HepG2 (cell line): ENCODE data around the gene FLAD1. TPM values are rescaled to one million over a fixed set of nuclear protein-coding genes. Genes with fewer than 3 reads are reported as not detected.
A peak's percentile ranks its signal among the peaks of the same experiment; 100 is the strongest.

Experiments used
- AHR ChIP-seq: IDR thresholded peaks from 2 replicates; pipeline ENCODE4 v1.6.1; 2018; ENCODE audit warnings: missing genetic modification reagents, missing compliant biosample characterization
- CAMTA2 ChIP-seq: sonication (generic); formaldehyde crosslinking; IDR thresholded peaks from 2 replicates; pipeline ENCODE4 v1.4.0; 2020; ENCODE audit warnings: mild to moderate bottlenecking, missing genetic modification reagents, borderline replicate concordance
- JDP2 ChIP-seq: sonication (generic); formaldehyde crosslinking; IDR thresholded peaks from 2 replicates; pipeline ENCODE4 v1.8.1; 2022; ENCODE audit warnings: missing genetic modification reagents, borderline replicate concordance
- MTA1 ChIP-seq: sonication (generic); formaldehyde crosslinking; IDR thresholded peaks from 2 replicates; pipeline ENCODE4 v1.4.0; 2020; ENCODE audit warnings: missing genetic modification reagents, mild to moderate bottlenecking, borderline replicate concordance
- NFKB2 ChIP-seq: sonication (generic); formaldehyde crosslinking; IDR thresholded peaks from 2 replicates; pipeline ENCODE4 v1.4.0; 2020; ENCODE audit warnings: missing genetic modification reagents, borderline replicate concordance
- SUZ12 ChIP-seq: fragments of 150-350 bp; IDR thresholded peaks from 2 replicates; pipeline ENCODE4 v1.6.1; 2014; ENCODE audit warnings: low read depth, low read length
- ZBTB38 ChIP-seq: sonication (generic); formaldehyde crosslinking; IDR thresholded peaks from 2 replicates; pipeline ENCODE4 v1.5.1; 2020; ENCODE audit warnings: mild to moderate bottlenecking, missing genetic modification reagents
- ZEB1 ChIP-seq: IDR thresholded peaks from 2 replicates; pipeline ENCODE4 v1.6.1; 2012; ENCODE audit warnings: mild to moderate bottlenecking, low read depth, inconsistent platforms; ENCODE audit not compliant: insufficient replicate concordance
- ZNF160 ChIP-seq: sonication (generic); formaldehyde crosslinking; IDR thresholded peaks from 2 replicates; pipeline ENCODE4 v1.8.0; 2022; ENCODE audit warnings: mild to moderate bottlenecking, inconsistent platforms, missing genetic modification reagents
- ZNF335 ChIP-seq: sonication (generic); formaldehyde crosslinking; IDR thresholded peaks from 2 replicates; pipeline ENCODE4 v1.4.0; 2020; ENCODE audit warnings: missing genetic modification reagents
- ZNF383 ChIP-seq: sonication (generic); formaldehyde crosslinking; IDR thresholded peaks from 2 replicates; pipeline ENCODE4 v1.4.0; 2020; ENCODE audit warnings: missing genetic modification reagents, mild to moderate bottlenecking, borderline replicate concordance
- ZNF761 ChIP-seq: sonication (generic); formaldehyde crosslinking; conservative IDR thresholded peaks from 2 replicates; pipeline ENCODE4 v1.4.0; 2020; ENCODE audit warnings: mild to moderate bottlenecking, missing genetic modification reagents
- ZNF781 ChIP-seq: sonication (generic); formaldehyde crosslinking; IDR thresholded peaks from 2 replicates; pipeline ENCODE4 v1.5.1; 2020; ENCODE audit warnings: borderline replicate concordance, mild to moderate bottlenecking, missing genetic modification reagents; ENCODE audit errors: not compliant biosample characterization
- ZNF841 ChIP-seq: sonication (generic); formaldehyde crosslinking; IDR thresholded peaks from 2 replicates; pipeline ENCODE4 v1.8.1; 2023; ENCODE audit warnings: missing genetic modification reagents, borderline replicate concordance
- polyA plus RNA-seq, 8 experiments: library from polyadenylated mRNA; depleted of rRNA in 3 of 8; stranded (reverse) in 7 of 8; unstranded in 1 of 8; fragments of >200 nt; fragmentation: Illumina TruSeq in 4 of 8; extraction: Trizol in 4 of 8; gene quantifications; 2 replicates each; pipeline versions ENCODE4 v1.2.1 to v1.2.3, GENCODE V29; 2011 to 2016; ENCODE audit warnings: low read depth in 4 of 8, missing spikeins in 1 of 8, mixed read lengths in 1 of 8; ENCODE audit not compliant: insufficient read depth in 1 of 8
- total RNA-seq, 5 experiments: library from RNA; depleted of rRNA; stranded (reverse); fragments of >200 nt; fragmentation: Illumina TruSeq; extraction: Trizol; gene quantifications; 2 replicates each; pipeline ENCODE4 v1.2.3, GENCODE V29; 2016; ENCODE audit warnings: low read depth in 1 of 5
- TF ChIP-seq, protein P1 (sequence below): sonication (generic); formaldehyde crosslinking; IDR thresholded peaks from 2 replicates; pipeline ENCODE4 v1.4.0; 2020; ENCODE audit warnings: mild to moderate bottlenecking, missing genetic modification reagents, borderline replicate concordance
- TF ChIP-seq, protein P2 (sequence below): sonication (generic); formaldehyde crosslinking; IDR thresholded peaks from 2 replicates; pipeline ENCODE4 v1.5.0; 2020; ENCODE audit warnings: mild to moderate bottlenecking, missing genetic modification reagents
- TF ChIP-seq, protein P3 (sequence below): sonication (generic); formaldehyde crosslinking; IDR thresholded peaks from 2 replicates; pipeline ENCODE4 v1.5.0; 2020; ENCODE audit warnings: mild to moderate bottlenecking, missing genetic modification reagents, moderate library complexity
- TF ChIP-seq, protein P4 (sequence below): sonication (generic); formaldehyde crosslinking; IDR thresholded peaks from 2 replicates; pipeline ENCODE4 v1.4.0; 2020; ENCODE audit warnings: mild to moderate bottlenecking, missing genetic modification reagents, borderline replicate concordance

Gene FLAD1
- total and polyA plus RNA-seq, 2 of the 13 experiments (the other 11 are each of a cell fraction or from before 2014, with no cell fraction given): 25.9 to 32.8 TPM

DNA sequence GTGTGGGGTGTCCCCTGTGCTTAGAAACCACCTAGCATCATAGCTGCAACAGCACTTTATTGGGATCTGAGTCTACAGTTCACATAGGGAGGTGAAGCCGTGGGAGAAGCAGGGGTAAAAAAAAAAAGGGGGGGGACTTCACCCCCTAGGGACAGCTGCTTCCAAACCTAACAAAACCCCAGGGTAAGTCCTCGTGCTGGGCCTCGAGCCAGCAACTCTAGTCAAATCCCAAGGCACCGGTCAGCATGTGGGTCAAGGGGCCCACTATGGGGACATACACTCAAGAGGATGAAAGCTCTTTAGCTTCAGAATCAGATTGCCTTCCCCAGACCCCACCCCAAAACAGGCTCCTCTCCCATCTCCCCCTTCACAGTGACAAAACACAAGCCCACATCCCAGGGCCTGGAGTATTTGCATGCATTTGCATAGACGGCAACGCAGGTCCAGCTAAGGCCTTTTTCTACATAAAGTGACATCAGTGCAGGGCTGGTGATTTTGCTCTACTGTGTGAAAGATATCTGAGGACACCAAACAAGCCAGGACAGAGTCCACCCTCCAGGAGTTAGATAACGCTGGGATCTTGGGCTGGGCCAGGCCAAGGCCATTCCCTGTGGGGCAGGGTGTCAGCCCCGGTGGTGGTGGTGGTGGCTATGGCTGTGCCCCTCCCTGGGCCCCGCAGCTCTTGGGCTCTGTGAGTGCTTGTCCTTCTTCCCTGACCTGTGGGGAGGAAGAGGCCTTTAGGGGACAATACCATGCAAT lies 38.6 kb upstream of the FLAD1 start (continued):
- TF ChIP-seq, protein P1, sequence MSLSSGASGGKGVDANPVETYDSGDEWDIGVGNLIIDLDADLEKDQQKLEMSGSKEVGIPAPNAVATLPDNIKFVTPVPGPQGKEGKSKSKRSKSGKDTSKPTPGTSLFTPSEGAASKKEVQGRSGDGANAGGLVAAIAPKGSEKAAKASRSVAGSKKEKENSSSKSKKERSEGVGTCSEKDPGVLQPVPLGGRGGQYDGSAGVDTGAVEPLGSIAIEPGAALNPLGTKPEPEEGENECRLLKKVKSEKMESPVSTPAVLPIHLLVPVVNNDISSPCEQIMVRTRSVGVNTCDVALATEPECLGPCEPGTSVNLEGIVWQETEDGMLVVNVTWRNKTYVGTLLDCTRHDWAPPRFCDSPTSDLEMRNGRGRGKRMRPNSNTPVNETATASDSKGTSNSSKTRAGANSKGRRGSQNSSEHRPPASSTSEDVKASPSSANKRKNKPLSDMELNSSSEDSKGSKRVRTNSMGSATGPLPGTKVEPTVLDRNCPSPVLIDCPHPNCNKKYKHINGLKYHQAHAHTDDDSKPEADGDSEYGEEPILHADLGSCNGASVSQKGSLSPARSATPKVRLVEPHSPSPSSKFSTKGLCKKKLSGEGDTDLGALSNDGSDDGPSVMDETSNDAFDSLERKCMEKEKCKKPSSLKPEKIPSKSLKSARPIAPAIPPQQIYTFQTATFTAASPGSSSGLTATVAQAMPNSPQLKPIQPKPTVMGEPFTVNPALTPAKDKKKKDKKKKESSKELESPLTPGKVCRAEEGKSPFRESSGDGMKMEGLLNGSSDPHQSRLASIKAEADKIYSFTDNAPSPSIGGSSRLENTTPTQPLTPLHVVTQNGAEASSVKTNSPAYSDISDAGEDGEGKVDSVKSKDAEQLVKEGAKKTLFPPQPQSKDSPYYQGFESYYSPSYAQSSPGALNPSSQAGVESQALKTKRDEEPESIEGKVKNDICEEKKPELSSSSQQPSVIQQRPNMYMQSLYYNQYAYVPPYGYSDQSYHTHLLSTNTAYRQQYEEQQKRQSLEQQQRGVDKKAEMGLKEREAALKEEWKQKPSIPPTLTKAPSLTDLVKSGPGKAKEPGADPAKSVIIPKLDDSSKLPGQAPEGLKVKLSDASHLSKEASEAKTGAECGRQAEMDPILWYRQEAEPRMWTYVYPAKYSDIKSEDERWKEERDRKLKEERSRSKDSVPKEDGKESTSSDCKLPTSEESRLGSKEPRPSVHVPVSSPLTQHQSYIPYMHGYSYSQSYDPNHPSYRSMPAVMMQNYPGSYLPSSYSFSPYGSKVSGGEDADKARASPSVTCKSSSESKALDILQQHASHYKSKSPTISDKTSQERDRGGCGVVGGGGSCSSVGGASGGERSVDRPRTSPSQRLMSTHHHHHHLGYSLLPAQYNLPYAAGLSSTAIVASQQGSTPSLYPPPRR (CRISPR knock-in tag): peak; percentile 47; the same call in 1 of the 2 replicates
- no peak for TF ChIP-seq ZNF761
- peak; percentile 66; the same call in 1 of the 2 replicates for TF ChIP-seq NFKB2 (CRISPR knock-in tag)
- no peak for TF ChIP-seq ZEB1
- TF ChIP-seq AHR: no peak
- TF ChIP-seq, protein P2, sequence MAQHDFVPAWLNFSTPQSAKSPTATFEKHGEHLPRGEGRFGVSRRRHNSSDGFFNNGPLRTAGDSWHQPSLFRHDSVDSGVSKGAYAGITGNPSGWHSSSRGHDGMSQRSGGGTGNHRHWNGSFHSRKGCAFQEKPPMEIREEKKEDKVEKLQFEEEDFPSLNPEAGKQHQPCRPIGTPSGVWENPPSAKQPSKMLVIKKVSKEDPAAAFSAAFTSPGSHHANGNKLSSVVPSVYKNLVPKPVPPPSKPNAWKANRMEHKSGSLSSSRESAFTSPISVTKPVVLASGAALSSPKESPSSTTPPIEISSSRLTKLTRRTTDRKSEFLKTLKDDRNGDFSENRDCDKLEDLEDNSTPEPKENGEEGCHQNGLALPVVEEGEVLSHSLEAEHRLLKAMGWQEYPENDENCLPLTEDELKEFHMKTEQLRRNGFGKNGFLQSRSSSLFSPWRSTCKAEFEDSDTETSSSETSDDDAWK (CRISPR knock-in tag): no peak
- TF ChIP-seq ZNF781 (CRISPR knock-in tag): no peak
- no peak for TF ChIP-seq JDP2
- peak; percentile 95 for TF ChIP-seq MTA1
- TF ChIP-seq ZNF160: peak; percentile 42; the same call in 1 of the 2 replicates
- no peak for TF ChIP-seq CAMTA2 (CRISPR knock-in tag)
- TF ChIP-seq, protein P3, sequence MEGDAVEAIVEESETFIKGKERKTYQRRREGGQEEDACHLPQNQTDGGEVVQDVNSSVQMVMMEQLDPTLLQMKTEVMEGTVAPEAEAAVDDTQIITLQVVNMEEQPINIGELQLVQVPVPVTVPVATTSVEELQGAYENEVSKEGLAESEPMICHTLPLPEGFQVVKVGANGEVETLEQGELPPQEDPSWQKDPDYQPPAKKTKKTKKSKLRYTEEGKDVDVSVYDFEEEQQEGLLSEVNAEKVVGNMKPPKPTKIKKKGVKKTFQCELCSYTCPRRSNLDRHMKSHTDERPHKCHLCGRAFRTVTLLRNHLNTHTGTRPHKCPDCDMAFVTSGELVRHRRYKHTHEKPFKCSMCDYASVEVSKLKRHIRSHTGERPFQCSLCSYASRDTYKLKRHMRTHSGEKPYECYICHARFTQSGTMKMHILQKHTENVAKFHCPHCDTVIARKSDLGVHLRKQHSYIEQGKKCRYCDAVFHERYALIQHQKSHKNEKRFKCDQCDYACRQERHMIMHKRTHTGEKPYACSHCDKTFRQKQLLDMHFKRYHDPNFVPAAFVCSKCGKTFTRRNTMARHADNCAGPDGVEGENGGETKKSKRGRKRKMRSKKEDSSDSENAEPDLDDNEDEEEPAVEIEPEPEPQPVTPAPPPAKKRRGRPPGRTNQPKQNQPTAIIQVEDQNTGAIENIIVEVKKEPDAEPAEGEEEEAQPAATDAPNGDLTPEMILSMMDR (CRISPR knock-in tag): 0 out of 2 replicates have a peak, but pooled peaks have one; percentile 29
- TF ChIP-seq ZNF383 (CRISPR knock-in tag): no peak
- TF ChIP-seq ZBTB38 (CRISPR knock-in tag): peak; percentile 73
- no peak for TF ChIP-seq ZNF841 (CRISPR knock-in tag)
- TF ChIP-seq, protein P4, sequence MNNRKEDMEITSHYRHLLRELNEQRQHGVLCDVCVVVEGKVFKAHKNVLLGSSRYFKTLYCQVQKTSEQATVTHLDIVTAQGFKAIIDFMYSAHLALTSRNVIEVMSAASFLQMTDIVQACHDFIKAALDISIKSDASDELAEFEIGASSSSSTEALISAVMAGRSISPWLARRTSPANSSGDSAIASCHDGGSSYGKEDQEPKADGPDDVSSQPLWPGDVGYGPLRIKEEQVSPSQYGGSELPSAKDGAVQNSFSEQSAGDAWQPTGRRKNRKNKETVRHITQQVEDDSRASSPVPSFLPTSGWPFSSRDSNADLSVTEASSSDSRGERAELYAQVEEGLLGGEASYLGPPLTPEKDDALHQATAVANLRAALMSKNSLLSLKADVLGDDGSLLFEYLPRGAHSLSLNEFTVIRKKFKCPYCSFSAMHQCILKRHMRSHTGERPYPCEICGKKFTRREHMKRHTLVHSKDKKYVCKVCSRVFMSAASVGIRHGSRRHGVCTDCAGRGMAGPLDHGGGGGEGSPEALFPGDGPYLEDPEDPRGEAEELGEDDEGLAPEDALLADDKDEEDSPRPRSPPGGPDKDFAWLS (CRISPR knock-in tag): no peak
- 0 out of 2 replicates have a peak, but pooled peaks have one; percentile 31 for TF ChIP-seq ZNF335 (CRISPR knock-in tag)
- no peak for TF ChIP-seq SUZ12
